SU-DHL-6 (cell line): Measurements from ENCODE around the gene PPT1.

Source experiments
- EZH2phosphoT487 ChIP-seq: fragments of 200-600 bp; sonication (generic), shearing (Covaris generic); conservative IDR thresholded peaks from 2 replicates; pipeline ENCODE4 v1.6.1; 2018; ENCODE audit warnings: mild to moderate bottlenecking, antibody characterized with exemption, low read length, moderate library complexity, mixed read lengths
- TF ChIP-seq, protein P1 (sequence below): fragments of 200-600 bp; sonication (generic); IDR thresholded peaks from one replicate; pipeline ENCODE4 v1.5.1; 2017; ENCODE audit warnings: antibody characterized with exemption, mild to moderate bottlenecking, low read length, moderate library complexity; ENCODE audit not compliant: insufficient read depth, poor library complexity, severe bottlenecking

DNA sequence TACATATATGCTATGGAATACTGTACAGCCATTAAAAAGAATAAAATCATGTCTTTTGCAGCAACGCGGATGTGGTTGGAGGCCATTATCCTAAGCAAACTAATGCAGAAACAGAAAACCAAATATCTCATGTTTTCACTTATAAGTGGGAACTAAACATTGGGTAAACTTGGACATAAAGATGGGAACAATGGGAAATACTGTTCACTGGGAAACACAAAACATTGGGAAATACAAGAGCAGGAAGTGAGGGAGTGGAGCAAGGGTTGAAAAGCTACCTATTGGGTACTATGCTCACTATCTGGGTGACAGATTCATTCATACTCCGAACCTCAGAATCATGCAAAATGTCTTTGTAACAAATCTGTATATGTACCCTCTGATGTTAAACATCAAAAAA lies 17.3 kb upstream of the PPT1 start:
- TF ChIP-seq, protein P1, sequence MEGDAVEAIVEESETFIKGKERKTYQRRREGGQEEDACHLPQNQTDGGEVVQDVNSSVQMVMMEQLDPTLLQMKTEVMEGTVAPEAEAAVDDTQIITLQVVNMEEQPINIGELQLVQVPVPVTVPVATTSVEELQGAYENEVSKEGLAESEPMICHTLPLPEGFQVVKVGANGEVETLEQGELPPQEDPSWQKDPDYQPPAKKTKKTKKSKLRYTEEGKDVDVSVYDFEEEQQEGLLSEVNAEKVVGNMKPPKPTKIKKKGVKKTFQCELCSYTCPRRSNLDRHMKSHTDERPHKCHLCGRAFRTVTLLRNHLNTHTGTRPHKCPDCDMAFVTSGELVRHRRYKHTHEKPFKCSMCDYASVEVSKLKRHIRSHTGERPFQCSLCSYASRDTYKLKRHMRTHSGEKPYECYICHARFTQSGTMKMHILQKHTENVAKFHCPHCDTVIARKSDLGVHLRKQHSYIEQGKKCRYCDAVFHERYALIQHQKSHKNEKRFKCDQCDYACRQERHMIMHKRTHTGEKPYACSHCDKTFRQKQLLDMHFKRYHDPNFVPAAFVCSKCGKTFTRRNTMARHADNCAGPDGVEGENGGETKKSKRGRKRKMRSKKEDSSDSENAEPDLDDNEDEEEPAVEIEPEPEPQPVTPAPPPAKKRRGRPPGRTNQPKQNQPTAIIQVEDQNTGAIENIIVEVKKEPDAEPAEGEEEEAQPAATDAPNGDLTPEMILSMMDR: no peak
- no peak for TF ChIP-seq EZH2phosphoT487
